Uterus (tissue), 2 donors: ENCODE data around the gene KRT78.

ENCODE experiments used
- CTCF ChIP-seq, 4 experiments: fragments of 200-600 bp in 2 of 4; fragments of 450-650 bp in 2 of 4; sonication (generic) in 2 of 4; IDR thresholded peaks; one replicate each; pipeline ENCODE4 v1.5.1; 2016 to 2019; ENCODE audit warnings: antibody characterized with exemption in 4 of 4, mild to moderate bottlenecking in 2 of 4, moderate library complexity in 1 of 4
- POLR2A ChIP-seq, 2 donors: fragments of 450-650 bp; IDR thresholded peaks; one replicate each; pipeline ENCODE4 v1.6.1; 2016; ENCODE audit warnings: antibody characterized with exemption in 2 of 2, mild to moderate bottlenecking in 1 of 2, moderate library complexity in 1 of 2

DNA sequence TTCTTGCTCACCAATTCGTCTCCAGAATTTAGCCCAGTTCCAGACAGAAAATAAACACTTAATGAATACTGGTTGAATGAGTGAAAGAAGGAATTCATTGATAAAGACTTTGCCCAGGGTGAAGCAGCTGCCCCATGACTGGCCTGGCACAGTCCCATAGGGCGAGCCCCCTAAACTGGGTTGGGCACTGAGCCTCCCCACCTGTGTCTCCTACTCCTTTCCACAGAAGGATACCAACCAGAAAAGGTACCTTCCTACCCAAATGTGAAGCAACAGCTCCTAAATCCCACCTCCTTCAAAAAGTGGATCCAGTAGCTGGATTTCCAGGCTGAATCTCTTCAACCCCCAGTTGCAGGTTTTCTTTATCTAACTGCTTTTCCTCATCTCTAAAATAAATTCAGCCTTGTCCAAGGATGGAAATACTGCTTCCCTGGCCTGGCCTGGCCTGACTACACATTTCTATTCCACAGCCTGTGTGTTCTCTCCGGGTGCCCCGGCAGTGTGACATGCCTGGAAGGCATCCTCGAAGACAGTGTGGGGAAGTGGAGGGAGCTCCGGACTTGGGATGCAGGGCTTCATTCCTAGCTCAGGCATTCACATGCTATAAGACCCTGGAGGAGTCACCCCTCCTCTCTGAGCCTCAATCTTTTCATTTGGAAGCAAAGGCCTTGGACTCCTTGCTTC is 60.5 kb downstream of the KRT78 start:
- TF ChIP-seq CTCF (IDR thresholded peaks at IDR 0.05): no peak
- no peak for TF ChIP-seq POLR2A (IDR thresholded peaks at IDR 0.05)
